HG03108 (cell line): ENCODE data around the gene SIK3.
"Not testable (repeated sequence)": the region's sequence is repeated elsewhere in the genome, so short reads cannot be mapped to it uniquely, and the experiment has no call there.

Experiments used
- ATAC-seq: cut with Tn5 transposase; IDR thresholded peaks from one replicate; pipeline ENCODE4 v1.9.1; 2021; ENCODE audit warnings: moderate library complexity; ENCODE audit not compliant: unreplicated experiment

Gene SIK3

GRCh38 chr11:117050121-117050520, 48.1 kb downstream of the SIK3 start:
- not testable (repeated sequence) for ATAC-seq

GRCh38 chr11:117046627-117047026, 51.6 kb downstream of the SIK3 start:
- ATAC-seq, result not testable (repeated sequence)

- no peak for ATAC-seq
Measured at GRCh38 chr11:117045956-117046355, 52.3 kb downstream of the SIK3 start.

GRCh38 chr11:117045196-117045595, 53.0 kb downstream of the SIK3 start:
- no peak for ATAC-seq

- ATAC-seq, result no peak
Measured at GRCh38 chr11:117044287-117045035, 53.8 kb downstream of the SIK3 start.

GRCh38 chr11:117042689-117043088, 55.5 kb downstream of the SIK3 start:
- ATAC-seq, result no peak

GRCh38 chr11:117039900-117040299, 58.3 kb downstream of the SIK3 start:
- no peak for ATAC-seq

GRCh38 chr11:117039270-117039669, 59.0 kb downstream of the SIK3 start:
- no peak for ATAC-seq

- ATAC-seq, result no peak
Measured at GRCh38 chr11:117037975-117038350, 60.3 kb downstream of the SIK3 start.

- ATAC-seq, result no peak
Measured at GRCh38 chr11:117037279-117037974, 60.8 kb downstream of the SIK3 start.

- no peak for ATAC-seq
Measured at GRCh38 chr11:117034901-117035300, 63.3 kb downstream of the SIK3 start.

- ATAC-seq, result no peak
Measured at GRCh38 chr11:117026593-117027330, 71.5 kb downstream of the SIK3 start.

- ATAC-seq, result not testable (repeated sequence)
Measured at GRCh38 chr11:117023707-117024106, 74.5 kb downstream of the SIK3 start.

- no peak for ATAC-seq
Measured at GRCh38 chr11:117023178-117023577, 75.0 kb downstream of the SIK3 start.

GRCh38 chr11:117022526-117022925, 75.7 kb downstream of the SIK3 start:
- ATAC-seq, result no peak

- ATAC-seq, result no peak
Measured at GRCh38 chr11:117020869-117021564, 77.2 kb downstream of the SIK3 start.

- ATAC-seq, result no peak
Measured at GRCh38 chr11:117020287-117020686, 77.9 kb downstream of the SIK3 start.

- ATAC-seq, result no peak
Measured at GRCh38 chr11:117019871-117020270, 78.4 kb downstream of the SIK3 start.

- ATAC-seq, result no peak
Measured at GRCh38 chr11:117017456-117017855, 80.8 kb downstream of the SIK3 start.

- no peak for ATAC-seq
Measured at GRCh38 chr11:117016747-117017146, 81.5 kb downstream of the SIK3 start.

GRCh38 chr11:117016246-117016645, 82.0 kb downstream of the SIK3 start:
- no peak for ATAC-seq
